HG02678 (cell line): ENCODE measurements around the gene PDE7B.

Experiments
- ATAC-seq: cut with Tn5 transposase; IDR thresholded peaks from one replicate; pipeline ENCODE4 v1.9.1; 2021; ENCODE audit warnings: mild to moderate bottlenecking, moderate library complexity; ENCODE audit not compliant: unreplicated experiment

Gene PDE7B

DNA sequence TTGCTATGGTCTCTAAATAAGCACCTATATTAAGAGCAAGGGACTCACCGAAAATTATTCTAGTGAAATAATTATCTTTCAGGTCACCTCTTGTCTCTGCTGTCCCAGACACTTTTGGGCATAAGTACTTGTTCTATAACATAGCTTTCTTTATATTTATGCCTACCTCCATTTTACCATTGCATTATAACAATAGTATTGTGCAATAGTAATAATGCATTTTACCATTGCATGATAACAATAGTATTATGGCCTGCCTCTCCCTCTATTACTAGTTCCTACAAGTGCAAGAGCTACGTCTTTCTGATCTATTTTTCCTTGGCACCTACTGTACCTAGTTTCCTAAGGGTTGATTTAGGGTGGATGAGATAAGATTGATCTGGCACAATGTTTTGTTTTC is 169.2 kb downstream of the PDE7B start:
- ATAC-seq, result no peak

DNA sequence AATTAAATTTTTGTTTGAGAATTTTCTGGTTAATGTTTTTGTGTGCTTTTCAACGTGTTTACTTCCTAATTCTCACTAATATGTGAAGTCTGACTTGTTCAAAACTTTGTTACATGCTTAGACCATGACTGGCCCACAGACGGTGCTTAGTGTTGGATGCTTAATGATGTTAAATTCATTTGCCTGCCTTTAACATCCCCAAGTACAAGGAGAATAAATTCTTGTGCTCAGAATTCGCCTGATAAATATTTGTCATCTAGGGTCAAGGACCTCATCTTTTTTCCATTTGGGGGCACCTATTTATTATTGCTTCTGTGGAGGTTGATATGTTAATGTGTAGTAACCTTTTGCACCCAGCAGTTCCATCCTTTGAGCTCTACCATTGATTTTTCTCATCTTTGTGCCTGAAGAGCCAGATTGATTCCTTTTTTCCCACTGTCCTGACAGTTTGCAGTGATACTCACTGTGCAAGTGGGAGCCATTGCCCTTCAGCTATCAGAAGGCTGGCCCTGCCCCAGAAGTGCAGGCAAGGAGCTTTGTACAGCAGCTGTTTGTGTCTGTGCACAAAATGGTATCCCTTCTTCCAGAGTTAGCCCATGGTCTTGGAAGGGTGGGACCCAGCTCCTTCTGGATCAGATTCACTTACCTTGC is 170.8 kb downstream of the PDE7B start:
- no peak for ATAC-seq

DNA sequence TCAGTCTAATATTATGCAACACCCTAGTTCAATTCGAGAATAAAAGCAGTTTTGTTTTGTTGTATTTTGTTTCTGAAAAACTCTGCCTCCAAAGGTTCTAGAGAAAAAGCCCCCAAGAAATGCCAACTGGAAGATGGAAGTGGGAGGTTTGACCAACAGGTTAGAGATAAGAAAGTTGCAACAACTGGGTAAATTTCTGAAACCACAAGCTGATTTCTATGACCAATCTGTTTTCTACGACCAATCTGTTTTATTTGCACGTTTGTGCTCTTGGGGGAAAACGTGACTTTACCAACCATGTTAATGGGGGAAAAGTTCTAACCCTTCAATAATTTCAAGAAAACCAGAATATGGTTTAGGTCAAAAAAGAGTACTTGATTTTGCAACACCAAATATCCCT is 173.2 kb downstream of the PDE7B start:
- ATAC-seq, result no peak

DNA sequence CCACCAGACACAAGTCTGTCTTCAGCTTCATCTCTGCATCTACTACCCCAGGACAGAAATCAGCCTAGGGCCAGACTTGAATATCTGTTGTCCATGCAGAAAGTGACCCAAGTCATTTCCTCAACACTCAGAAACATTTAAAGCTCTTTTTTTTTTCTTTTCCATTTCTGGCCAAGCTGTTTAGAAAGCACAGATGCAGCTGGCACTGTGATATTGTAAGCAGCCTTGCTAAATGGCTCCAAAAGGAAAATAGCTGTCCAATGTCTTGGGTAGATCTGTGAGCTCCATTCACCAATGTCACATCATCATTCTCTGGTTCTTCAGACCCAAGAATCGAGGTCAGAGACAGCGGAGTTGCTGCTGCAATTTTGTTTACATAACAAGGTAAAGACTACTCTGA is 174.2 kb downstream of the PDE7B start:
- ATAC-seq, result no peak

DNA sequence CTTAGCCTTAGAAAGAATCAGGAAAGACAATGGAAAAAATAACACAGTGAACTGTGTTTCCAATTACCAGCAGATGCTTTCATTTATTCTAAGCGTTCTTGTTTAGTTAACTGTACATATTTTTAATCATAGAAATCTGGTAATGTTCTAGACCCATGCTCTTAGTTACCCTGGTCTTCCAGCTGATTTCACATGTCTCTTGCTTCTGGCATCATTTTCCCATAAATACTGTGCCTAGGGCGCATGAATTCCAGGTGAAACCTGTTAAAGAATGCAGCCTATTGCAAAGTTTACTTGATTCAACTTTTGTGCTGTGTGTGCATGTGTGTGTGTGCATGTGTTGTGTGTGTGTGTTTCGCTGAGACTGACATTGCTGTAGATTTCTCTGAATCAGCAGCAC is 178.6 kb downstream of the PDE7B start:
- ATAC-seq, result no peak

- no peak for ATAC-seq
Measured at GRCh38 chr6:136031982-136032381, 180.5 kb downstream of the PDE7B start.

DNA sequence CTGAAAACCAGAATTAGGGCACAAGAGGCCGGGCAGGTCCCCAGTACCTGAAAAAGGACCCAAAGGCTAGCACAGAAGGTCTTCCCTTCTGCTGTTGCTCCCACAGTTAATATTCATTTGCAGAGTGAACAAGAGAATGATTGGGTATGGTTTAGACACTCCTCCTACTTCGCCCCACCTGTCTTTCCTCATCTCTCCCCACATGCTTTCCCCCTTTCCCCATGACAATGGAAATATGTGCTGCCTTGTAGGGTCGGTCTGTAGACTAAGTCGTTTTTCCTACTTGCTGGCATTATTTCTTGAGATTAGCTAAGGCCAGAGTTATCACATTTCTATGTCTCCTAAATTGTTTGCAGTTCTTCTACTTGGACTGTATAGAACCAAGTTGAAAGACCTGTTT is 181.9 kb downstream of the PDE7B start:
- no peak for ATAC-seq

GRCh38 chr6:136034422-136034821 is 182.9 kb downstream of the PDE7B start:
- ATAC-seq, result no peak

- no peak for ATAC-seq
Measured at GRCh38 chr6:136035378-136036070, 184.0 kb downstream of the PDE7B start.

- ATAC-seq, result no peak
Measured at GRCh38 chr6:136036071-136036380, 184.5 kb downstream of the PDE7B start.

DNA sequence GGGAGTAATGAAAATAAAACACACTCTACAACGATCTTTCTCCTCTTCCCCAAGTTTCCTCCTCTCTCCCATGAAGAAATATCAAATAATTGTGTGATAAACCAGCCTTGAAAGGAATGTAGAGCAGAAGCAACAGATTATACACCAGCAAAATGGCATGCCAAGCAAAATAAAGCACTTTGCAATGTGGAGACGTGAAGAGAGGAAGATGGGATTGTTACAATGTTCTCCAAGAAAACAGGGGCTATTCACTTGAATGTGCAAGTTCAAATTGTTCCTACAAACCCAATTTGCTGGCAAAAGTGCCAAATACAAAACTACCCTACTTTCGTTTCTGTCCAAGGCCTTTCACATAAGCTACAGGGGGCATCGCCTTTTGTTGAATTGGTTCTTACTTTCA is 185.1 kb downstream of the PDE7B start:
- no peak for ATAC-seq

GRCh38 chr6:136037242-136037875 is 185.9 kb downstream of the PDE7B start:
- ATAC-seq, result no peak

DNA sequence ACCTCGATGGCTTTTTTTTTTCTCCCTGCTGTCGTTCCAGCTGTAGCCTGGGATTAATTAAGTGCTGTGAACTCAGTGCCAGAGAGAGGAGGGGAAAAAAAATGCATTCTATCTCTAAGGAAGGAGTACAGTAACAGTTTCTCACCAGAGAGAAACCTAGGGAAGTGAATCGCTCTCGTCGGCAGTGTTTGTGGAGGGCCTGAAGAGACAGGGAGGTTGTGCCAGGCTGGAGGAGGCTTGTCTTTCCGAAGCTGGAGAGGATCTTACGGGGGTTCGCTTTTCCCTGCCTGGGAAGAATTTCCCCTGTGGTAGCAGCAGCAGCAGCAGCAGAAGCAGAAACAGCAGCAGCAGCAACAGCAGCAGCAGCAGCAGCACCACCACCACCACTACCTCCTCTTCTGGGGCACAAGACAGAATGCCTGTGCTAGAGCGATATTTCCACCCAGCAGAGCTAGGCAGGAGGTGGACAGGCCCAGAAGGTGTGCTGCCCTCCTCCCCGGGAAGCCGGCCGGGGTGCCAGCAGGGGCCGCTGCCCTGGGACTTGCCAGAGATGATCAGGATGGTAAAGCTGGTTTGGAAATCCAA is 186.5 kb downstream of the PDE7B start:
- ATAC-seq, result no peak

- ATAC-seq, result no peak
Measured at GRCh38 chr6:136038531-136038930, 187.0 kb downstream of the PDE7B start.

- ATAC-seq, result no peak
Measured at GRCh38 chr6:136039185-136039584, 187.7 kb downstream of the PDE7B start.

- ATAC-seq, result no peak
Measured at GRCh38 chr6:136050475-136050874, 199.0 kb downstream of the PDE7B start.

DNA sequence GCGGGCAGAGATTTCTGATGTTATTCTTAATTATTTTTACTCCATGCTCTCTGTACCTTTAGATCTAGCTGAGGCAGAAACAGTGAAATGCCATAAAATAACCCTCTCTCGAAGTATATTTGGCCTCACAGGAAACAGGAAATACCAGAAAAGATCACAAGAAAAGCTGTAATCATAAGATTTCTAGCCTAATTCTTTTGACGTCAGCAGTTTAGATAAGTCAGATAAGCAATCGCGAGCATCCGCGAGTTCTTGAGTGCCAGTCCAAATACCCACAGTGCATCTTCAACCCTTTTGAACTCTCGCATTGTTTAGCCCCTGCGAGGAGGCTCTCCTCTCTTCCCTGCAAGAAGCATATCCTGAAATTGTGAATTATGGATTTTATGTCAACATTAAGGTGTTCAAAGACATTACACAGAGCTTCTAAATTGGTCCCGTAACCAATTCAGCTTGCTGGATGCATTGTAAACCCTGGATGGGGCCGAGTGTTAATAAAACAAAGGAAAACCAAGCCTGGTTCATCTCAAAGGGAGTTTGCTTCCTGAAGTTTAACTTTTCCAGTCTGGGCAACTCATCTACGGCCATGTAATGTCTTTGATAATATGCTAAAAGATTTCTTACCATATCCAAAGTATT is 199.8 kb downstream of the PDE7B start:
- no peak for ATAC-seq

DNA sequence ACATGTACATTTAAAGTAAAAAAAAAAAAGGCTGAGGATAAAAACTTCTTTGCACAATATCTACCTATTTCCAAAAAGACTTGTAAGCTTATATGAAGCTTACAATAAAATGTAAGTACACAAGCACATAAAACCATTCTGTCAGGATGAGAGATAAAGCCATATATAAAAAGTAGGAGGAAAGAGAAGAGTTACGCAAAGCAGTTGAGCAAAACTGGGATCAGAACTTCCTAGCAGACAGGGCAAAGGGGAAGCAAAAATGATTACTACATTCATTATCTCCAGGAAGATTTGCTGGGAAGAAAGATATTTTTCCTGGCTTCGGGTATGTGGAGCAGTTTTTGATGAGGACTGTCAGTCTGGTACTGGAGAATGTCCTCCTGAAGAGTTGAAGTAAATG is 200.5 kb downstream of the PDE7B start:
- no peak for ATAC-seq

- ATAC-seq, result no peak
Measured at GRCh38 chr6:136058852-136059251, 207.4 kb downstream of the PDE7B start.

- ATAC-seq, result no peak
Measured at GRCh38 chr6:136059308-136059707, 207.8 kb downstream of the PDE7B start.

GRCh38 chr6:136060052-136060451 is 208.6 kb downstream of the PDE7B start:
- no peak for ATAC-seq

GRCh38 chr6:136060759-136061158 is 209.3 kb downstream of the PDE7B start:
- ATAC-seq, result no peak
